OCI-LY7 (cell line): ENCODE data around the gene SIGLEC5. TPM values are rescaled to one million over a fixed set of nuclear protein-coding genes. Genes with fewer than 3 reads are reported as not detected.

Experiments
- BruUV-seq: library from RNA; stranded (reverse); fragments of 400-500 nt; replicated peaks from 2 replicates; lab custom pipeline; 2021; lab: Mats Ljungman, UMichigan
- CTCF ChIA-PET: fragments of 300-600 bp; sonication (Branson Sonifier 250); formaldehyde crosslinking; loops from one replicate; lab custom pipeline; 2022; ENCODE audit warnings: antibody characterized with exemption; ENCODE audit not compliant: unreplicated experiment; lab: Charles Lee
- POLR2A ChIA-PET: fragments of 300-600 bp; sonication (Branson Sonifier 250); formaldehyde crosslinking; loops from one replicate; lab custom pipeline; 2022; ENCODE audit warnings: antibody characterized with exemption; lab: Charles Lee
- DNase-seq: peaks from one replicate; pipeline ENCODE4 v3.0.0-alpha.2; 2015; ENCODE audit warnings: low spot score
- H2AFZ ChIP-seq: fragments of 200-600 bp; sonication (generic), shearing (Covaris generic); 2 replicates; pipeline ENCODE4 v1.6.1; 2014; ENCODE audit warnings: mild to moderate bottlenecking, antibody characterized with exemption, low read length, moderate library complexity
- H3K27ac ChIP-seq: fragments of 200-600 bp; sonication (generic); 2 replicates; pipeline ENCODE4 v1.5.1; 2014; ENCODE audit warnings: mixed run types, low read depth, mild to moderate bottlenecking, moderate library complexity, low read length, inconsistent platforms; ENCODE audit not compliant: poor library complexity, severe bottlenecking
- H3K36me3 ChIP-seq: fragments of 200-600 bp; sonication (generic); 2 replicates; pipeline ENCODE4 v1.6.1; 2014; ENCODE audit warnings: mild to moderate bottlenecking, antibody characterized with exemption, low read length, moderate library complexity, mixed read lengths; ENCODE audit not compliant: insufficient read depth
- H3K4me1 ChIP-seq: fragments of 200-600 bp; sonication (generic); 2 replicates; pipeline ENCODE4 v1.5.1; 2014; ENCODE audit warnings: mild to moderate bottlenecking, low read length; ENCODE audit not compliant: insufficient read depth, poor library complexity, severe bottlenecking
- H3K4me2 ChIP-seq: fragments of 200-600 bp; sonication (generic); 2 replicates; pipeline ENCODE4 v1.6.1; 2014; ENCODE audit warnings: mild to moderate bottlenecking, low read length
- H3K4me3 ChIP-seq: fragments of 200-600 bp; sonication (generic); 2 replicates; pipeline ENCODE4 v1.5.1; 2014; ENCODE audit warnings: mild to moderate bottlenecking, low read depth, low read length; ENCODE audit not compliant: poor library complexity, severe bottlenecking
- H3K79me2 ChIP-seq: fragments of 200-600 bp; sonication (generic); 2 replicates; pipeline ENCODE4 v1.6.1; 2016; ENCODE audit warnings: low read depth, mild to moderate bottlenecking, low read length, moderate library complexity, mixed read lengths; ENCODE audit not compliant: insufficient read depth
- H3K9me2 ChIP-seq: fragments of 200-600 bp; sonication (generic); 2 replicates; pipeline ENCODE4 v1.6.1; 2016; ENCODE audit warnings: mild to moderate bottlenecking, low read length, mixed read lengths; ENCODE audit not compliant: insufficient read depth
- H3K9me3 ChIP-seq: fragments of 200-600 bp; sonication (generic); 2 replicates; pipeline ENCODE4 v1.6.1; 2014; ENCODE audit warnings: mild to moderate bottlenecking, mixed run types, low read length, mixed read lengths
- H4K20me1 ChIP-seq: fragments of 200-600 bp; sonication (generic); 2 replicates; pipeline ENCODE4 v1.6.1; 2014; ENCODE audit warnings: mild to moderate bottlenecking, antibody characterized with exemption, low read length, moderate library complexity, mixed read lengths; ENCODE audit not compliant: insufficient read depth
- CTCF ChIP-seq: fragments of 200-600 bp; sonication (generic); conservative IDR thresholded peaks from 2 replicates; pipeline ENCODE4 v1.5.1; 2014; ENCODE audit warnings: mild to moderate bottlenecking, antibody characterized with exemption, low read length, moderate library complexity, mixed read lengths
- EZH2phosphoT487 ChIP-seq: fragments of 200-600 bp; sonication (generic); IDR thresholded peaks from 2 replicates; pipeline ENCODE4 v1.6.1; 2018; ENCODE audit warnings: low read depth, borderline replicate concordance, mild to moderate bottlenecking, mixed run types, antibody characterized with exemption, low read length, moderate library complexity, mixed read lengths
- intact Hi-C: fragments of 100-400 bp; cut with micrococcal nuclease; formaldehyde crosslinking; loops from one replicate; pipeline ENCODE4 v1.10.0; 2022; ENCODE audit not compliant: unreplicated experiment
- total RNA-seq, 2 experiments: library from RNA; depleted of rRNA in 1 of 2; stranded (reverse); fragments of >200 nt in 1 of 2; shearing (Covaris generic) in 1 of 2; gene quantifications; 2 replicates each; pipeline ENCODE4 v1.2.3, GENCODE V29; 2014 to 2022

The SIGLEC5 gene
- total RNA-seq, 2 experiments from 2014 or later, result not detected

GRCh38 chr19:51587264-51588191, 42.7 kb downstream of the SIGLEC5 start:
- H3K4me1 ChIP-seq, result no peaks in the 10 kb centered on the region
- no peaks in the 10 kb centered on the region for H3K79me2 ChIP-seq
- TF ChIP-seq EZH2phosphoT487, result no peak
- TF ChIP-seq CTCF, result no peak
- ChIA-PET CTCF (no interaction called here), POLR2A (no interaction called here)
- H3K4me3 ChIP-seq, result no peak overlapping the region
- no TSS peak for BruUV-seq
- DNase-seq, result no peak
- peaks cover 62% of the 10 kb centered on the region for H3K36me3 ChIP-seq
- no peak overlapping the region for H3K4me2 ChIP-seq
- no peaks in the 10 kb centered on the region for H3K9me3 ChIP-seq
- H2AFZ ChIP-seq, result no peak overlapping the region
- no peaks in the 10 kb centered on the region for H4K20me1 ChIP-seq
- H3K9me2 ChIP-seq, result no peaks in the 10 kb centered on the region
- no peak overlapping the region for H3K27ac ChIP-seq
- intact Hi-C loops, result no loop called here

GRCh38 chr19:51586799-51587198, 43.4 kb downstream of the SIGLEC5 start:
- ChIA-PET POLR2A (no interaction called here), CTCF (no interaction called here)
- Histone ChIP-seq H3K79me2 (no peaks in the 10 kb centered on the region), H3K36me3 (peaks cover 68% of the 10 kb centered on the region), H3K9me3 (no peaks in the 10 kb centered on the region), H3K4me2 (no peak overlapping the region), H3K27ac (no peak overlapping the region), H2AFZ (no peak overlapping the region), H3K4me3 (no peak overlapping the region), H3K9me2 (no peaks in the 10 kb centered on the region), H4K20me1 (no peaks in the 10 kb centered on the region), H3K4me1 (no peaks in the 10 kb centered on the region)
- no peak for DNase-seq
- TF ChIP-seq EZH2phosphoT487, result no peak
- no peak for TF ChIP-seq CTCF
- intact Hi-C loops, result no loop called here
- no TSS peak for BruUV-seq
